Endothelial cell (in vitro differentiated cells): ENCODE data around the gene ADAMTSL4. TPM values are rescaled to one million over a fixed set of nuclear protein-coding genes. Genes with fewer than 3 reads are reported as not detected.

Experiments used
- DNase-seq: peaks from one replicate; pipeline ENCODE4 v3.0.0; 2021; ENCODE audit warnings: low spot score
- H3K27ac Mint-ChIP-seq: one replicate; pipeline ENCODE4 v1.8.0; 2021; ENCODE audit warnings: mixed read lengths, inconsistent platforms; ENCODE audit not compliant: unreplicated experiment
- H3K27me3 Mint-ChIP-seq: one replicate; pipeline ENCODE4 v1.8.0; 2021; ENCODE audit warnings: mild to moderate bottlenecking, moderate library complexity, mixed read lengths, inconsistent platforms; ENCODE audit not compliant: unreplicated experiment
- H3K36me3 Mint-ChIP-seq: one replicate; pipeline ENCODE4 v1.8.0; 2021; ENCODE audit warnings: mild to moderate bottlenecking, low read depth, mixed read lengths, inconsistent platforms; ENCODE audit not compliant: unreplicated experiment
- H3K4me1 Mint-ChIP-seq: one replicate; pipeline ENCODE4 v1.8.0; 2021; ENCODE audit warnings: mild to moderate bottlenecking, mixed read lengths, inconsistent platforms; ENCODE audit not compliant: unreplicated experiment
- H3K4me3 Mint-ChIP-seq: one replicate; pipeline ENCODE4 v1.8.0; 2021; ENCODE audit warnings: mild to moderate bottlenecking, mixed read lengths, inconsistent platforms; ENCODE audit not compliant: unreplicated experiment
- H3K9me3 Mint-ChIP-seq: one replicate; pipeline ENCODE4 v1.8.0; 2021; ENCODE audit warnings: mixed read lengths, inconsistent platforms; ENCODE audit not compliant: unreplicated experiment
- total RNA-seq: library from RNA; stranded (reverse); fragmentation: NEBNext Ultra II Directional; extraction: Animal tissue kit (Norgen Biotek cat#: 25700); gene quantifications from one replicate; pipeline ENCODE4 v1.2.1, GENCODE V29; 2021; ENCODE audit not compliant: unreplicated experiment
- TF ChIP-seq, protein P1 (sequence below): fragments of 200-600 bp; sonication (generic); IDR thresholded peaks from one replicate; pipeline ENCODE4 v1.5.0; 2021; ENCODE audit warnings: antibody characterized with exemption; ENCODE audit not compliant: unreplicated experiment

The ADAMTSL4 gene
- total RNA-seq, 1 donor from 2014 or later: 0.36 TPM

DNA sequence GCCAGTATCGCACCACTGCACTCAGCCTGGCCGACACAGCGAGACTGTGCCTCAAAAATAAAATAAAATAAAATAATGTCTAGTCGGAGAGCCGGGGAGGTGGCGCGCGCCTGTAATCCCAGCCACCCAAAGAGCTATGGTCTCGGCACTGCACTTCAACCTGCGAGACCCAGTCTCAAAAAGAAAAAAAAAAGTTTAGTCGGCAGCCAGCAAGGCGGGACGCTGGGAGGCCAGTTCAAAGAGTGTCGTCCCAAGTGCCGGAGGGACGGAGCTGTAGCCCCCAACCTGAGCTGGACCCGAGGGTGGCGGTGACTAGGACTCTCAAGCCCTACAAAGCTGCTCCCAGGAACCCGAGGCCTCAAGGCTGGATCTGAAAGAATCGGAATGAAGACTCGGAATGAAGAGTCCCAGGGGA is 34.3 kb upstream of the ADAMTSL4 start:
- H3K4me3 Mint-ChIP-seq: peak overlapping the region; percentile 85
- H3K27ac Mint-ChIP-seq: peak overlapping the region; percentile 30
- TF ChIP-seq, protein P1, sequence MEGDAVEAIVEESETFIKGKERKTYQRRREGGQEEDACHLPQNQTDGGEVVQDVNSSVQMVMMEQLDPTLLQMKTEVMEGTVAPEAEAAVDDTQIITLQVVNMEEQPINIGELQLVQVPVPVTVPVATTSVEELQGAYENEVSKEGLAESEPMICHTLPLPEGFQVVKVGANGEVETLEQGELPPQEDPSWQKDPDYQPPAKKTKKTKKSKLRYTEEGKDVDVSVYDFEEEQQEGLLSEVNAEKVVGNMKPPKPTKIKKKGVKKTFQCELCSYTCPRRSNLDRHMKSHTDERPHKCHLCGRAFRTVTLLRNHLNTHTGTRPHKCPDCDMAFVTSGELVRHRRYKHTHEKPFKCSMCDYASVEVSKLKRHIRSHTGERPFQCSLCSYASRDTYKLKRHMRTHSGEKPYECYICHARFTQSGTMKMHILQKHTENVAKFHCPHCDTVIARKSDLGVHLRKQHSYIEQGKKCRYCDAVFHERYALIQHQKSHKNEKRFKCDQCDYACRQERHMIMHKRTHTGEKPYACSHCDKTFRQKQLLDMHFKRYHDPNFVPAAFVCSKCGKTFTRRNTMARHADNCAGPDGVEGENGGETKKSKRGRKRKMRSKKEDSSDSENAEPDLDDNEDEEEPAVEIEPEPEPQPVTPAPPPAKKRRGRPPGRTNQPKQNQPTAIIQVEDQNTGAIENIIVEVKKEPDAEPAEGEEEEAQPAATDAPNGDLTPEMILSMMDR: no peak
- H3K36me3 Mint-ChIP-seq: peaks cover 22% of the 10 kb centered on the region
- no peak for DNase-seq
- no peaks in the 10 kb centered on the region for H3K9me3 Mint-ChIP-seq
- peaks cover 21% of the 10 kb centered on the region for H3K27me3 Mint-ChIP-seq
- peaks cover 53% of the 10 kb centered on the region for H3K4me1 Mint-ChIP-seq

DNA sequence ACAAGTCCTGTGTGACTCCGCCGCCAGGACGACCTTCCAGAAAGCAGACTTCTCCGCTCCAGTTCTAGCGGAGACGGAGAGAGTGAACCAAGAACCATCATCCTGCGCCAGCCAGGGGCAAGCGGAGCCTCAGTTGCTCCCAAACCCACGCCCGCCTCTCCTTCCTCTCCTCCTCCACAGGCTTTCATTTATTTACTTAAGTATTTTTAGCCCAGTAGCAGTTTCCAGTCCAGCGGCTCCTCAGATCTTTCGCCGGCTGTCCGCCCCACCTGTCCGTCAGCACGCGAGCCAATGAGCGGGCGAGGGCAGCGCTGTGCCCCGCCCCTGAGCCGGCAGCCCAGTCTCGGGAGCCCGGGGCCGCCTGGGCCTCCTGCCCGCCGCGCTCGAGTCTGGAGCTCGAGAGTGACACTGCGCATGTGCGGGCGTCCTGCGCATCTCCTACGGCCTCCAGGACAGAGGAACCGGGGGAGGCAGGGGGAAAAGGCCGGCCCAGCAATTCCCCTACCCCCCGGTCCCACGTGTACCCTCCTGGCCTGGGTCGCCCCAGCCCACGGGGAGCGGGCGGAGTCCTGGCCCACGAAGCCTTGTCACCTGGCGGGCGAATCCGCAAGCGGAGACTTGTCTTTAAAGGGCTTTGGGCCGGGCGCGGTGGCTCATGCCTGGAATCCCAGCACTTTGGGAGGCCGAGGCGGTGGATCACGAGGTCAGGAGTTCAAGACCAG is 33.7 kb upstream of the ADAMTSL4 start, which contains the start of gene FALEC:
Gene FALEC (plus strand): TSS at position 425 of the 722 bp plus-strand sequence.
- peaks cover 17% of the 10 kb centered on the region for H3K36me3 Mint-ChIP-seq
- no peaks in the 10 kb centered on the region for H3K9me3 Mint-ChIP-seq
- peaks cover 17% of the 10 kb centered on the region for H3K27me3 Mint-ChIP-seq
- DNase-seq: peak; percentile 97
- H3K4me3 Mint-ChIP-seq: peak within 1 kb of the TSS; percentile 85
- TF ChIP-seq, protein P1: no peak
- H3K4me1 Mint-ChIP-seq: peaks cover 47% of the 10 kb centered on the region
- H3K27ac Mint-ChIP-seq: peak within 1 kb of the TSS; percentile 30

DNA sequence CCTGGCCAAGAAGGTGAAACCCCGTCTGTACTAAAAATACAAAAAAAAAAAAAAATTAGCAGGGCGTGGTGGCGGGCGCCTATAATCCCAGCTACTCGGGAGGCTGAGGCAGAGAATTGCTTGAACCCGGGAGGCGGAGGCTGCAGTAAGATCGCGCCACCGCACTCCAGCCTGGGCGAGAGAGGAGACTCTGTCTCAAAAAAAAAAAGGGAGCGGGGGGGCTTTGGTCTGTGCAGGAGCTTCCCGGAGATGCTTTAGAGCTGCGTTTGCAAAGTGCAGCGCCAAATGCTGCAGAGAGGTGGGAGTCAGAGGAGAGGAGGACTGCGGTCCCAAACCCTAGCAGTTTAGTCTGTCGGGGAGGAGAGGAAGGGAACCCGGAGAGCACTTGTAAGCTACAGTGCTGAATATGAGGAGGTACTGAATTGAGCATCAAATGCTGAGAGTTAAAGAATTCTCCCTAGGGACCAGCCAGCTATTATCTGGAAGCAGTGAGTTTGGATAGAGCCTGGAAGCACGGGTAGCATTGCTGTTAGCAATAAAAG is 33.1 kb upstream of the ADAMTSL4 start:
- H3K36me3 Mint-ChIP-seq: peaks cover 12% of the 10 kb centered on the region
- no peaks in the 10 kb centered on the region for H3K9me3 Mint-ChIP-seq
- H3K4me3 Mint-ChIP-seq: peak overlapping the region; percentile 85
- TF ChIP-seq, protein P1: no peak
- no peak overlapping the region for H3K27ac Mint-ChIP-seq
- peaks cover 41% of the 10 kb centered on the region for H3K4me1 Mint-ChIP-seq
- DNase-seq: no peak
- H3K27me3 Mint-ChIP-seq: peaks cover 14% of the 10 kb centered on the region

DNA sequence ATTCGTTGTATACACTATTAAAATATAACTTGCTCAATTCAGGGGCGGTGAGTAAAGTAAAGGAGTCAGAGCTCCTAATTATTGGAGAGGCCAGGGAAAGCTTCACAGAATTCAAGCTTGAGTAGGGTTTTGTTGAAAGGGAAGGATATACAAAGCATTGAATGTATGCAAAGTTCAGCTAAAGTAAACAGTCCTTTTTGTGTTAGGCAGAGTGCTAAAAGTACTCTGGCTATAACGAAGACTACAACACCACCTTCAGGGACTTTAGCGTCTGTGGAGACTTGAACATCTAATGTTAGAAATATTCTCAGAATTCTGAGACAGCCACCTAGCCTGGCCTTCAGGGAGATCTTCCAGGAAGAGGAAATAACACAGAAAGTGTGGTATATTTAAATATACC is 32.6 kb upstream of the ADAMTSL4 start:
- Mint-ChIP-seq H3K27me3 (peaks cover 14% of the 10 kb centered on the region), H3K9me3 (no peaks in the 10 kb centered on the region), H3K27ac (no peak overlapping the region), H3K4me1 (peaks cover 36% of the 10 kb centered on the region), H3K4me3 (peak overlapping the region; percentile 85), H3K36me3 (peaks cover 10% of the 10 kb centered on the region)
- TF ChIP-seq, protein P1: no peak
- DNase-seq: no peak

DNA sequence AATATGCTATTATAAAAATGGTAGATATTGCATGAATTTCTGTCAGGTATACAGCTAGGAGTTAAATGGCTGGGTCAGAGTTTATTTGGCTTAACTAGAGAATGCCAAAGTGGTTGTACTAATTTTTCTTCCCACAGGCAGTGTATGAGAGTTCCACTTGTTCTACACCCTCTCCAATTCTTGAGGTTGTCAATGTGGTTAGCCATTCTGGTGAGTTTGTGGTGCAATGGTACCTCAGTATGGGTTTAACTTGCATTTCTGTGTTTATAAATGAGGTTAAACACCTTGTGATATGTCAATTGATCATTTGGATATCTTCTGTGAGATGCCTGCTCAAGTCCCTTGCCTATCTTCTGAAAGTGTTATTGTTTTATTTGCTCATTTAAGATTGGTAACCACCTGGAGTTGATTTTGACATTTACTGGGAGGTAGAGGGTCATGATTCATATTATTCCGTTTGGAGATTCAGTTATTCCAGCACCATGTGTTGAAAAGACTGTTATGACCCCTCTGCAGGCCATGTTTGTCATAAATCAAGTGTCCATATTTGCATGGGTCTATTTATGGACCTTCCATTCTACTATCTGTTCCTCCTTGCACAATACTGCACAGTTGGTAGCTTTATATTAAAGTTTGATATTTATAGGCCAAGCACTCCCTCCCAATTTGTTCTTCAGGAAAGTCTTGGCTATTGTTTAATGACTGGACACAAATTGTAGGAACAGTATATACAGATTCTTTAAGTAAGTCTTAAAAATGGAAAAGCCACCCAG is 27.8 kb upstream of the ADAMTSL4 start:
- Mint-ChIP-seq H3K27me3 (peaks cover 2% of the 10 kb centered on the region), H3K4me3 (no peak overlapping the region), H3K9me3 (no peaks in the 10 kb centered on the region), H3K36me3 (no peaks in the 10 kb centered on the region), H3K4me1 (peaks cover 8% of the 10 kb centered on the region), H3K27ac (no peak overlapping the region)
- DNase-seq: no peak
- TF ChIP-seq, protein P1: no peak
